OCI-LY7 (cell line): Measurements from ENCODE around the gene CLASP2.

Source experiments
- CTCF ChIP-seq: fragments of 200-600 bp; sonication (generic); conservative IDR thresholded peaks from 2 replicates; pipeline ENCODE4 v1.5.1; 2014; ENCODE audit warnings: mild to moderate bottlenecking, antibody characterized with exemption, low read length, moderate library complexity, mixed read lengths
- EZH2phosphoT487 ChIP-seq: fragments of 200-600 bp; sonication (generic); IDR thresholded peaks from 2 replicates; pipeline ENCODE4 v1.6.1; 2018; ENCODE audit warnings: low read depth, borderline replicate concordance, mild to moderate bottlenecking, mixed run types, antibody characterized with exemption, low read length, moderate library complexity, mixed read lengths

GRCh38 chr3:33682770-33683169 lies 35.3 kb downstream of the CLASP2 start:
- no peak for TF ChIP-seq CTCF
- TF ChIP-seq EZH2phosphoT487, result no peak
